GM12878 (cell line): Measurements from ENCODE around the gene CUTA. TPM values are rescaled to one million over a fixed set of nuclear protein-coding genes. Genes with fewer than 3 reads are reported as not detected.

Experiments used
- ASH2L ChIP-seq: fragments of 300-600, 200-600 bp; sonication (generic); IDR thresholded peaks from 2 replicates; pipeline ENCODE4 v1.6.1; 2017; ENCODE audit warnings: low read depth, mild to moderate bottlenecking, borderline replicate concordance
- ATF7 ChIP-seq: fragments of 450-650 bp; IDR thresholded peaks from 2 replicates; pipeline ENCODE4 v1.6.1; 2016; ENCODE audit warnings: low read depth, mild to moderate bottlenecking
- BCL11A ChIP-seq: IDR thresholded peaks from 2 replicates; pipeline ENCODE4 v1.6.1; 2011; ENCODE audit warnings: low read depth, low read length
- CTCF ChIP-seq, 3 experiments: IDR thresholded peaks in 2 of 3; conservative IDR thresholded peaks in 1 of 3; 2 replicates each; pipeline ENCODE4 v1.5.1; 2011; ENCODE audit warnings: low read depth in 3 of 3, low read length in 3 of 3, mild to moderate bottlenecking in 3 of 3, control low read depth in 2 of 3, moderate library complexity in 2 of 3, inconsistent platforms in 1 of 3, mixed read lengths in 1 of 3; ENCODE audit not compliant: control insufficient read depth in 2 of 3, insufficient read depth in 1 of 3; ENCODE audit errors: extremely low read depth in 1 of 3
- EP300 ChIP-seq, 2 experiments: fragments of 150-350 bp in 1 of 2; IDR thresholded peaks; 2 replicates each; pipeline ENCODE4 v1.6.1; 2011 to 2012; ENCODE audit warnings: low read depth in 2 of 2, low read length in 2 of 2, borderline replicate concordance in 1 of 2, improper control_type of control experiment in 1 of 2, inconsistent platforms in 1 of 2; ENCODE audit not compliant: control insufficient read depth in 1 of 2
- GABPA ChIP-seq: IDR thresholded peaks from 2 replicates; pipeline ENCODE4 v1.6.1; 2014; ENCODE audit warnings: antibody characterized with exemption, low read depth, mild to moderate bottlenecking, inconsistent platforms
- HCFC1 ChIP-seq: fragments of 150-350 bp; IDR thresholded peaks from 2 replicates; pipeline ENCODE4 v1.6.1; 2014; ENCODE audit warnings: low read length
- MTA3 ChIP-seq: IDR thresholded peaks from 2 replicates; pipeline ENCODE4 v1.6.1; 2012; ENCODE audit warnings: low read length, inconsistent platforms, borderline replicate concordance
- NFIC ChIP-seq: IDR thresholded peaks from 2 replicates; pipeline ENCODE4 v1.6.1; 2012; ENCODE audit warnings: low read depth, mild to moderate bottlenecking, inconsistent platforms, low read length, moderate library complexity
- NFYB ChIP-seq: IDR thresholded peaks from 2 replicates; pipeline ENCODE4 v1.6.1; 2011; ENCODE audit warnings: low read depth, mild to moderate bottlenecking, low read length, improper control_type of control experiment, moderate library complexity; ENCODE audit not compliant: insufficient read depth
- NRF1 ChIP-seq: conservative IDR thresholded peaks from 2 replicates; pipeline ENCODE4 v1.6.1; 2011; ENCODE audit warnings: mild to moderate bottlenecking, low read depth, low read length, improper control_type of control experiment
- PKNOX1 ChIP-seq: fragments of 450-650 bp; IDR thresholded peaks from 2 replicates; pipeline ENCODE4 v1.6.1; 2016; ENCODE audit warnings: mild to moderate bottlenecking
- POU2F2 ChIP-seq: IDR thresholded peaks from 3 replicates; pipeline ENCODE4 v1.6.1; 2011; ENCODE audit warnings: low read depth, mild to moderate bottlenecking, low read length, borderline replicate concordance
- RB1 ChIP-seq: fragments of 450-650 bp; formaldehyde crosslinking; IDR thresholded peaks from 2 replicates; pipeline ENCODE4 v1.6.1; 2017; ENCODE audit warnings: mild to moderate bottlenecking, borderline replicate concordance
- RCOR1 ChIP-seq: conservative IDR thresholded peaks from 2 replicates; pipeline ENCODE4 v1.6.1; 2012; ENCODE audit warnings: low read depth, low read length, improper control_type of control experiment
- SMAD5 ChIP-seq: IDR thresholded peaks from 2 replicates; pipeline ENCODE4 v1.6.1; 2016; ENCODE audit warnings: antibody characterized with exemption, low read depth
- SMARCA5 ChIP-seq: fragments of 450-650 bp; IDR thresholded peaks from 2 replicates; pipeline ENCODE4 v1.6.1; 2017; ENCODE audit warnings: mild to moderate bottlenecking
- ZBTB4 ChIP-seq: fragments of 450-650 bp; formaldehyde crosslinking; IDR thresholded peaks from 2 replicates; pipeline ENCODE4 v1.4.0; 2022; ENCODE audit warnings: mild to moderate bottlenecking, moderate library complexity
- ZBTB40 ChIP-seq: fragments of 450-650 bp; IDR thresholded peaks from 2 replicates; pipeline ENCODE4 v1.6.1; 2016; ENCODE audit warnings: mild to moderate bottlenecking, moderate library complexity, borderline replicate concordance
- ZNF207 ChIP-seq: fragments of 450-650 bp; IDR thresholded peaks from 2 replicates; pipeline ENCODE4 v1.6.1; 2014; ENCODE audit warnings: antibody characterized with exemption, mild to moderate bottlenecking, borderline replicate concordance
- polyA plus RNA-seq, 11 experiments: library from polyadenylated mRNA; depleted of rRNA in 4 of 11; unstranded in 6 of 11; stranded (reverse) in 5 of 11; fragments of >200 nt; fragmentation: Nextera tagmentation in 4 of 11; fragmentation: Illumina TruSeq in 1 of 11; extraction: Ambion mirVana in 4 of 11; extraction: Trizol in 1 of 11; gene quantifications; 1 replicate in 1 of 11; 2 replicates in 10 of 11; pipeline versions ENCODE4 v1.2.1 to v1.2.3, GENCODE V29; 2011 to 2016; ENCODE audit warnings: inconsistent platforms in 2 of 11, missing spikeins in 2 of 11, low read depth in 1 of 11
- total RNA-seq, 4 experiments: library from RNA; depleted of rRNA in 3 of 4; stranded (reverse); fragments of >200 nt in 3 of 4; fragmentation: Illumina TruSeq in 1 of 4; extraction: Trizol in 1 of 4; gene quantifications; 2 replicates each; pipeline versions ENCODE4 v1.2.1 to v1.2.3, GENCODE V29; 2013 to 2021

CUTA gene
- total and polyA plus RNA-seq, 10 of the 15 experiments (the other 5 are each of a cell fraction or from before 2014, with no cell fraction given): 102 to 293 (median 189) TPM

GRCh38 chr6:33410050-33410710 lies 7.7 kb downstream of the CUTA start (continued):
- TF ChIP-seq PKNOX1 (peak; percentile 85), POU2F2 (peak; percentile 59; the same call in 2 of the 3 replicates), RCOR1 (0 out of 2 replicates have a peak, but pooled peaks have one; percentile 35), ZBTB4 (CRISPR knock-in tag) (no peak), SMARCA5 (no peak), CTCF (IDR thresholded peaks at IDR 0.05 in 2 of 3, conservative IDR thresholded peaks at IDR 0.05 in 1 of 3; ENCODE audit: control insufficient read depth in 2 of 3, extremely low read depth in 1 of 3, insufficient read depth in 1 of 3, low read depth in 3 of 3, low read length in 3 of 3) (no peak), NFIC (no peak), HCFC1 (no peak), ZNF207 (peak; percentile 53; the same call in 1 of the 2 replicates), ASH2L (no peak), EP300 (IDR thresholded peaks at IDR 0.05; ENCODE audit: borderline replicate concordance in 1 of 2, control insufficient read depth in 1 of 2, low read depth in 2 of 2, low read length in 2 of 2) (no peak), SMAD5 (peak; percentile 56; the same call in 1 of the 2 replicates), NRF1 (peak; percentile 45), MTA3 (no peak), RB1 (peak; percentile 95; the same call in 1 of the 2 replicates), BCL11A (no peak), GABPA (no peak), ATF7 (no peak), ZBTB40 (no peak), NFYB (peak; percentile 91)
